ENCODE data around the gene CMTM8.

GRCh38 chr3:32280262-32280910, 41.9 kb downstream of the CMTM8 start:
- TF ChIP-seq CTBP1 (IDR thresholded peaks at IDR 0.05; ENCODE audit: borderline replicate concordance): no peak
- no peak for TF ChIP-seq ELF4 (IDR thresholded peaks at IDR 0.05)
- TF ChIP-seq HDGF (IDR thresholded peaks at IDR 0.05; ENCODE audit: borderline replicate concordance): no peak
- TF ChIP-seq SP1 (IDR thresholded peaks at IDR 0.05): no peak
- TF ChIP-seq FOXM1 (IDR thresholded peaks at IDR 0.05; ENCODE audit: borderline replicate concordance): no peak
- TF ChIP-seq BHLHE40 (IDR thresholded peaks at IDR 0.05; ENCODE audit: borderline replicate concordance): no peak
- TF ChIP-seq NFRKB (IDR thresholded peaks at IDR 0.05): no peak
- TF ChIP-seq PKNOX1 (IDR thresholded peaks at IDR 0.05): peak; percentile 60
- no peak for TF ChIP-seq TARDBP (IDR thresholded peaks at IDR 0.05)
